PFSK-1 (cell line): ENCODE results near the gene CCDC97.

Experiments
- FOXP2 ChIP-seq: optimal IDR thresholded peaks from 2 replicates; pipeline ENCODE3; 2011; ENCODE audit warnings: borderline replicate concordance, control low read depth, inconsistent platforms; ENCODE audit not compliant: insufficient read depth; ENCODE audit errors: extremely low read length, extremely low read depth
- POLR2AphosphoS5 ChIP-seq: IDR thresholded peaks from 2 replicates; pipeline ENCODE4 v1.6.1; 2012; ENCODE audit warnings: low read depth, mild to moderate bottlenecking, control low read depth, low read length, moderate library complexity
- SIN3A ChIP-seq: IDR thresholded peaks from 2 replicates; pipeline ENCODE4 v1.6.1; 2012; ENCODE audit warnings: mild to moderate bottlenecking, low read length, moderate library complexity, borderline replicate concordance; ENCODE audit not compliant: insufficient read depth
- TAF1 ChIP-seq: IDR thresholded peaks from 2 replicates; pipeline ENCODE4 v1.6.1; 2012; ENCODE audit warnings: low read length, control low read depth, borderline replicate concordance; ENCODE audit not compliant: insufficient read depth
- TF ChIP-seq, protein P1 (sequence below), 2 experiments: IDR thresholded peaks; 2 replicates each; pipeline versions ENCODE4 v1.6.1 to v1.8.0; 2011 to 2012; ENCODE audit warnings: low read depth in 2 of 2, low read length in 2 of 2, control low read depth in 1 of 2, inconsistent platforms in 1 of 2, mild to moderate bottlenecking in 1 of 2, moderate library complexity in 1 of 2; ENCODE audit not compliant: insufficient read depth in 1 of 2

The CCDC97 gene

DNA sequence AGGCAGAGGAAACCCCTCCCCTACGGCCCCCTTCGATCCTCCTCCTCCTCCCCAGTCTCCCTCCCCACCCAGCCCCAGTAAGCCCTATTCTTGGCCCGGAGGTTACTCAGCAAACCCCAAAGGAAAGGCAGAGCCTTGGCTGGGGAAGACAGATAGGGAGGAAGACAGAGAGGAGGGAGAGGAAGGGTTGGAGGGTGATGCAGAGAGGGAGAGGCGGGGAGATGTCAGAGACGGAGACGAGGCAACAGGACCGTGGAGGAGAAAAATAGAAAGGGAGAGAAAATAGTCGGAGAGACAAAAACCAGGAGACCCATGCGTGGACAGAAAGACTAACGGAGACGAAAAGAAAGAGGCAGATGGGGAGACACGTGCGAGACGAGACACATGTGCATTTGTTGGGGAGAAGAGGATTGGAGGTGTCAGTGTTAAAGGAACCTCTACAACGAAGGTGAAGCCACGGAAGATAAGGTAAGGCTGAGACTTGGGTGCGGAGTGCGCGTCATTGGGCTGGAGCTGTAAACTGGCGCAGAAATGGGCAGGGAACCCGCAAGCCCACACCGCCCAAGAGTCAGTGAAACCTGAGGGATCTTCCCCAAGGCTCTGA is 40.9 kb downstream of the CCDC97 start:
- TF ChIP-seq SIN3A, result no peak; the same call in 1 of the 2 replicates
- no peak for TF ChIP-seq TAF1
- TF ChIP-seq, protein P1, sequence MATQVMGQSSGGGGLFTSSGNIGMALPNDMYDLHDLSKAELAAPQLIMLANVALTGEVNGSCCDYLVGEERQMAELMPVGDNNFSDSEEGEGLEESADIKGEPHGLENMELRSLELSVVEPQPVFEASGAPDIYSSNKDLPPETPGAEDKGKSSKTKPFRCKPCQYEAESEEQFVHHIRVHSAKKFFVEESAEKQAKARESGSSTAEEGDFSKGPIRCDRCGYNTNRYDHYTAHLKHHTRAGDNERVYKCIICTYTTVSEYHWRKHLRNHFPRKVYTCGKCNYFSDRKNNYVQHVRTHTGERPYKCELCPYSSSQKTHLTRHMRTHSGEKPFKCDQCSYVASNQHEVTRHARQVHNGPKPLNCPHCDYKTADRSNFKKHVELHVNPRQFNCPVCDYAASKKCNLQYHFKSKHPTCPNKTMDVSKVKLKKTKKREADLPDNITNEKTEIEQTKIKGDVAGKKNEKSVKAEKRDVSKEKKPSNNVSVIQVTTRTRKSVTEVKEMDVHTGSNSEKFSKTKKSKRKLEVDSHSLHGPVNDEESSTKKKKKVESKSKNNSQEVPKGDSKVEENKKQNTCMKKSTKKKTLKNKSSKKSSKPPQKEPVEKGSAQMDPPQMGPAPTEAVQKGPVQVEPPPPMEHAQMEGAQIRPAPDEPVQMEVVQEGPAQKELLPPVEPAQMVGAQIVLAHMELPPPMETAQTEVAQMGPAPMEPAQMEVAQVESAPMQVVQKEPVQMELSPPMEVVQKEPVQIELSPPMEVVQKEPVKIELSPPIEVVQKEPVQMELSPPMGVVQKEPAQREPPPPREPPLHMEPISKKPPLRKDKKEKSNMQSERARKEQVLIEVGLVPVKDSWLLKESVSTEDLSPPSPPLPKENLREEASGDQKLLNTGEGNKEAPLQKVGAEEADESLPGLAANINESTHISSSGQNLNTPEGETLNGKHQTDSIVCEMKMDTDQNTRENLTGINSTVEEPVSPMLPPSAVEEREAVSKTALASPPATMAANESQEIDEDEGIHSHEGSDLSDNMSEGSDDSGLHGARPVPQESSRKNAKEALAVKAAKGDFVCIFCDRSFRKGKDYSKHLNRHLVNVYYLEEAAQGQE (IDR thresholded peaks at IDR 0.05; ENCODE audit: insufficient read depth in 1 of 2, low read depth in 2 of 2, low read length in 2 of 2), result no peak
- TF ChIP-seq FOXP2, result no peak
- no peak for TF ChIP-seq POLR2AphosphoS5

DNA sequence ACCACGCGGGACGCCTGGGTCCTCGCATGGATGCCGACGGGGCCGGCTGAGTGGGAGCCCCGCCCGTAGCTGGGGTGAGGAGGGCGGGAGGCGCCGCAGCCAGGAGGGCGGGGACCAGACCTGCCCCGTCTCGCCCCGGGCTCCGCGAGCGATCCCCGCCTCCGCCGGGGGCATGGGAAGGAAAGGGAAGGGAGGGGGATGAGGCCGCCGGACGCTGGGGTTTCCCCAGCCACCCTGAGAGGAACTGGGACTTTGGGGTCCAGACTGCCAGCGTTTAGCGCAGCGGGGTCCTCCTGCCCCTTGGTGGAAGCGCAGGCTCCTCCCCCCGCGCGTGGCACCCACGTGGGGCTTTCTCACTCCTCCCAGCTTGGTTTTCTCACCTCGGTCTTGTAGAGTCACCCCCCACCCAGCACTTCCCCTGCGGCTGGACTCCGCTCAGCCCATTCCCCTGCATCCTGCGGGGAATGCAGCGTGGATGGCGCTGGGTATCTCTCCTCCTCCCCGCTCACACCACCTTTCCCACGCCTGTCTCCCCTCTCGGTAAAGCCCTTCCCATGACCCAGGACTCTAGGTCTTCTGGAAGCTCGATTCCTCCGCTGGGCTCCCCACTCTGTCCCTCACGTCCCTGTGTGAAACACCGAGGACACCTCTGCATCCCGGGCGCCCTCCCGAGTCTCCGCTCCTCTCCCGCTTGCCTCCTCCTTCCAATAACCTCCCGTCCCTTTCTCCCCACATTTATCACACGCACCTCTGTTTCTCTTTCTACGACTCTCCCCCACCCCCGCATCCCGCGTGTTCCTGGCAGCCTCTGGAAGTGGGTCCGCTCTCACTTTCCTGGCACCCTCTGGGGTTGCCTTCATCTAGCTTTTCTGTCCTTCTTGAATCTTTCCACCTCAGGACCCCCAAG is 41.6 kb downstream of the CCDC97 start:
- TF ChIP-seq, protein P1 (IDR thresholded peaks at IDR 0.05; ENCODE audit: insufficient read depth in 1 of 2, low read depth in 2 of 2, low read length in 2 of 2), result 0 out of 4 replicates have a peak, but pooled peaks of 1 of the 2 experiments have one; percentile 9
- TF ChIP-seq POLR2AphosphoS5 (peak; percentile 43), SIN3A (peak; percentile 60; the same call in 1 of the 2 replicates), TAF1 (0 out of 2 replicates have a peak, but pooled peaks have one; percentile 29), FOXP2 (no peak)

DNA sequence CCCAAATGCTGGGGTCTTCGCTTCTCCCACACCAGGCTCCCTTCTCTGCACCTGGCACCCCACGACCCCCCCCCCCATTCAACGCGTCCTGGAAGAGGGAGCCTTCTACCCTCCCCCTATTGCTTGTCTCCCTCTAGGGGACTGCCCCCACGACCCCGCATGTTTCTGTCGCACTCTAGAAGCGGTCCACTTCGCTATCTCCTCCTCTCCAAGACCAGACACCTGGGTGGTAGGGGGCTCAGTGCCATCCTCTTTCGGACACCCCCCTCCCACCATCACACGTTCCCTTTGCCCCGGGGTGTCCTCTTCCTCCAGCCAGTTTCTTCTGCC is 42.3 kb downstream of the CCDC97 start:
- TF ChIP-seq FOXP2, result no peak
- no peak for TF ChIP-seq SIN3A
- no peak for TF ChIP-seq POLR2AphosphoS5
- TF ChIP-seq, protein P1 (IDR thresholded peaks at IDR 0.05; ENCODE audit: insufficient read depth in 1 of 2, low read depth in 2 of 2, low read length in 2 of 2), result no peak
- TF ChIP-seq TAF1, result no peak

DNA sequence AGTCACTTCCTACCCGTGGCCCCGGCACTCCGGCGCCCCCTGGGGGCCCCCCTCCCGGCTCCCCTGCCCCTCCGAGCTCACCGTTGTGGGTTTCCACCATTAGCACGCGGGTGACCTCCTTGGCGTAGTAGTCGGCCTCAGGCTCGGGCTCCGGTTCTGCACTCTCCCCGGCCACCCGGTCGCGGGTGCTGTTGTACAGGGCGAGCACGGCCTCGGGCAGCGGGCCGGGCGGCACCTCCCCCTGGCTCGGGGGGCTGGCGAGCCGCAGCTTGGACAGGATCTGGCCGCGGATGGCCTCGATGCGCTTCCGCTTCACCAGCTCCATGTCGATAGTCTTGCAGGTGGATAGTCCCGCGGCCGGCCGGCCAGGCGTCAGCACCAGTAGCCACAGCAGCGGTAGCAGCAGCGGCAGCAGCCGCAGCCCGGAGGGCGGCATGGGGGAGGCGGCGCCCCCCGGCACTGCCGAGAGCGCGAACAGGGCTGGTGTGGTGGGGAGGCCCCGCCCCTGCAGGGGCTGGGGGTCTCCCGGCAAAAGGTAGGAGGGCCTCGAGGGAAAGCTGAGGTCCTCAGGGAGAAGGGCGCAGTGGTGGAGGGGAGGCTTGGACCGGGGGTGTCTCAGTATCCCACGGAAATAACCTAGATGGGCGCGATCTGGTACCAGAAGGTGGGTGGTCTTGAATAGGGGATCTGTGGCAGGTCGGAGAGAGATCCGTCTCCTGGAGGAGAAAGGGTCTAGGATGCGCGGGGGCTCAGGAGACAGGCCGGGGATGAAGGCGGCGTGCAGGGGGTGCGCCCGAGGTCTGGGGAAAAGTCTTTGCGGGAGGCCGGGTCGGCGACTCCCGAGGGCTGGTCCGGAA is 42.9 kb downstream of the CCDC97 start:
- TF ChIP-seq, protein P1 (IDR thresholded peaks at IDR 0.05; ENCODE audit: insufficient read depth in 1 of 2, low read depth in 2 of 2, low read length in 2 of 2), result no peak
- TF ChIP-seq SIN3A, result peak; percentile 39; the same call in 1 of the 2 replicates
- TF ChIP-seq TAF1, result peak; percentile 44; the same call in 1 of the 2 replicates
- no peak for TF ChIP-seq POLR2AphosphoS5
- TF ChIP-seq FOXP2, result peak; percentile 38
